IMR-90 (cell line): ENCODE measurements around the gene TM7SF3. TPM values are rescaled to one million over a fixed set of nuclear protein-coding genes. Genes with fewer than 3 reads are reported as not detected.

ENCODE experiments used
- ATAC-seq: fragments of 200-7000 bp; cut with Tn5 transposase; 2 replicates; pipeline ENCODE4 v1.9.1; 2020; ENCODE audit warnings: low read depth, mild to moderate bottlenecking, moderate library complexity
- BruUV-seq: library from RNA; stranded (reverse); fragments of 400-500 nt; replicated peaks from 2 replicates; lab custom pipeline; 2021; lab: Mats Ljungman, UMichigan
- CTCF ChIA-PET: fragments of 300-600 bp; formaldehyde crosslinking; extraction: SDS; loops from one replicate; lab custom pipeline; 2021; ENCODE audit warnings: antibody characterized with exemption; lab: Yijun Ruan, JAX
- POLR2A ChIA-PET: fragments of 300-600 bp; sonication (Branson Sonifier 250); formaldehyde crosslinking; loops from one replicate; lab custom pipeline; 2022; ENCODE audit warnings: antibody characterized with exemption; ENCODE audit not compliant: unreplicated experiment; lab: Charles Lee
- DNase-seq: peaks from one replicate; pipeline ENCODE4 v3.0.0; 2013
- H2AFZ ChIP-seq: replicated peaks from 2 replicates; pipeline ENCODE3; 2013; ENCODE audit warnings: low read length, mild to moderate bottlenecking; ENCODE audit not compliant: poor library complexity
- H2AK5ac ChIP-seq: 2 replicates; pipeline ENCODE4 v1.6.1; 2013; ENCODE audit warnings: low read depth, low read length, inconsistent platforms
- H2AK9ac ChIP-seq: replicated peaks from 2 replicates; pipeline ENCODE3; 2013; ENCODE audit warnings: mild to moderate bottlenecking, low read depth, low read length, moderate library complexity; ENCODE audit not compliant: poor library complexity
- H2BK120ac ChIP-seq: 2 replicates; pipeline ENCODE4 v1.6.1; 2013; ENCODE audit warnings: low read depth, low read length, inconsistent platforms
- H2BK15ac ChIP-seq: 3 replicates; pipeline ENCODE4 v1.6.1; 2013; ENCODE audit warnings: low read depth, low read length, inconsistent platforms
- H2BK20ac ChIP-seq: 2 replicates; pipeline ENCODE4 v1.6.1; 2013; ENCODE audit warnings: low read depth, mild to moderate bottlenecking, inconsistent platforms, low read length, moderate library complexity
- H2BK5ac ChIP-seq: 2 replicates; pipeline ENCODE4 v1.6.1; 2013; ENCODE audit warnings: mild to moderate bottlenecking, low read depth, low read length, inconsistent platforms; ENCODE audit not compliant: poor library complexity, severe bottlenecking
- H3K14ac ChIP-seq: replicated peaks from 2 replicates; pipeline ENCODE4 v1.6.1; 2013; ENCODE audit warnings: low read depth, low read length, inconsistent platforms
- H3K18ac ChIP-seq: 2 replicates; pipeline ENCODE4 v1.6.1; 2013; ENCODE audit warnings: low read depth, low read length, control low read depth
- H3K23ac ChIP-seq: 2 replicates; pipeline ENCODE4 v1.6.1; 2013; ENCODE audit warnings: low read depth, low read length, inconsistent platforms
- H3K27ac ChIP-seq: 2 replicates; pipeline ENCODE4 v1.5.1; 2013; ENCODE audit warnings: mild to moderate bottlenecking, control low read depth, low read length; ENCODE audit not compliant: insufficient read depth
- H3K27me3 ChIP-seq: 2 replicates; pipeline ENCODE4 v1.6.1; 2013; ENCODE audit warnings: low read length; ENCODE audit not compliant: control insufficient read depth, insufficient read depth
- H3K36me3 ChIP-seq: 2 replicates; pipeline ENCODE4 v1.6.1; 2013; ENCODE audit warnings: low read length, mixed read lengths; ENCODE audit not compliant: control insufficient read depth, insufficient read depth
- H3K4ac ChIP-seq: 2 replicates; pipeline ENCODE4 v1.6.1; 2013; ENCODE audit warnings: low read depth, low read length, inconsistent platforms
- H3K4me1 ChIP-seq: 2 replicates; pipeline ENCODE4 v1.6.1; 2013; ENCODE audit warnings: low read length, mixed read lengths; ENCODE audit not compliant: control insufficient read depth, insufficient read depth
- H3K4me2 ChIP-seq: 2 replicates; pipeline ENCODE4 v1.6.1; 2013; ENCODE audit warnings: low read depth, mild to moderate bottlenecking, control low read depth, low read length, moderate library complexity
- H3K4me3 ChIP-seq: 2 replicates; pipeline ENCODE4 v1.5.1; 2013; ENCODE audit warnings: low read depth, mild to moderate bottlenecking, control low read depth, low read length, moderate library complexity; ENCODE audit not compliant: insufficient read depth
- H3K56ac ChIP-seq: 2 replicates; pipeline ENCODE4 v1.6.1; 2013; ENCODE audit warnings: low read length, inconsistent platforms; ENCODE audit not compliant: insufficient read depth; ENCODE audit errors: extremely low read depth
- H3K79me1 ChIP-seq, 2 experiments: 2 replicates each; pipeline ENCODE4 v1.6.1; 2013; ENCODE audit warnings: low read length in 2 of 2, inconsistent platforms in 1 of 2, low read depth in 1 of 2
- H3K9ac ChIP-seq: 2 replicates; pipeline ENCODE4 v1.6.1; 2013; ENCODE audit warnings: low read depth, low read length, control low read depth
- H3K9me1 ChIP-seq: 2 replicates; pipeline ENCODE4 v1.6.1; 2013; ENCODE audit warnings: low read length, inconsistent platforms; ENCODE audit not compliant: insufficient read depth
- H3K9me3 ChIP-seq: 2 replicates; pipeline ENCODE4 v1.6.1; 2013; ENCODE audit warnings: low read length; ENCODE audit not compliant: control insufficient read depth, insufficient read depth
- H4K20me1 ChIP-seq: 2 replicates; pipeline ENCODE4 v1.6.1; 2013; ENCODE audit warnings: low read length, inconsistent platforms; ENCODE audit not compliant: insufficient read depth
- H4K5ac ChIP-seq: 2 replicates; pipeline ENCODE4 v1.6.1; 2013; ENCODE audit warnings: mild to moderate bottlenecking, low read depth, low read length, control low read depth
- H4K8ac ChIP-seq, 2 experiments: 2 replicates each; pipeline ENCODE4 v1.6.1; 2013; ENCODE audit warnings: low read depth in 2 of 2, low read length in 2 of 2, control low read depth in 1 of 2, inconsistent platforms in 1 of 2
- H4K91ac ChIP-seq: 2 replicates; pipeline ENCODE4 v1.6.1; 2013; ENCODE audit warnings: low read depth, low read length, inconsistent platforms; ENCODE audit not compliant: insufficient read depth
- BHLHE40 ChIP-seq: fragments of 150-350 bp; IDR thresholded peaks from 2 replicates; pipeline ENCODE4 v1.6.1; 2016; ENCODE audit warnings: mild to moderate bottlenecking, low read depth, low read length
- CHD1 ChIP-seq: IDR thresholded peaks from 2 replicates; pipeline ENCODE4 v1.6.1; 2012; ENCODE audit warnings: low read depth, low read length, improper control_type of control experiment
- FOS ChIP-seq: fragments of 150-350 bp; IDR thresholded peaks from 2 replicates; pipeline ENCODE4 v1.6.1; 2016; ENCODE audit warnings: low read depth, low read length
- MAFK ChIP-seq: IDR thresholded peaks from 2 replicates; pipeline ENCODE4 v1.6.1; 2012; ENCODE audit warnings: low read depth, low read length, improper control_type of control experiment
- MXI1 ChIP-seq: IDR thresholded peaks from 2 replicates; pipeline ENCODE4 v1.6.1; 2012; ENCODE audit warnings: low read depth, mild to moderate bottlenecking, low read length, moderate library complexity, borderline replicate concordance
- NFE2L2 ChIP-seq: fragments of 150-350 bp; IDR thresholded peaks from 2 replicates; pipeline ENCODE4 v1.6.1; 2016; ENCODE audit warnings: low read depth, mild to moderate bottlenecking, low read length
- POLR2A ChIP-seq: IDR thresholded peaks from 2 replicates; pipeline ENCODE4 v1.6.1; 2012; ENCODE audit warnings: mild to moderate bottlenecking, low read depth, low read length
- RAD21 ChIP-seq: IDR thresholded peaks from 2 replicates; pipeline ENCODE4 v1.6.1; 2012; ENCODE audit warnings: low read length, improper control_type of control experiment
- RCOR1 ChIP-seq: IDR thresholded peaks from 2 replicates; pipeline ENCODE4 v1.6.1; 2012; ENCODE audit warnings: mild to moderate bottlenecking, low read length, improper control_type of control experiment; ENCODE audit not compliant: insufficient replicate concordance
- RFX5 ChIP-seq: IDR thresholded peaks from 2 replicates; pipeline ENCODE4 v1.8.0; 2012; ENCODE audit warnings: low read depth, mild to moderate bottlenecking, low read length, moderate library complexity
- SMC3 ChIP-seq: fragments of 150-350 bp; IDR thresholded peaks from 2 replicates; pipeline ENCODE4 v1.6.1; 2016; ENCODE audit warnings: low read depth, mild to moderate bottlenecking, antibody characterized with exemption, low read length, moderate library complexity
- WGBS, 2 experiments: methylation state at CpG; one replicate each; pipeline versions ENCODE4 v1.1.5 to v1.1.7; 2013; ENCODE audit warnings: missing lambda C conversion rate in 2 of 2; ENCODE audit not compliant: insufficient read length in 1 of 2; ENCODE audit errors: extremely low coverage in 2 of 2; 5-methylcytosine and 5-hydroxymethylcytosine counted together
- dilution Hi-C: fragments of 300-500 bp; cut with HindIII; formaldehyde crosslinking; loops from one replicate; pipeline ENCODE4 v1.14.3; 2018; ENCODE audit warnings: low sequenced_read_pairs; ENCODE audit not compliant: unreplicated experiment
- in situ Hi-C: fragments of 300-500 bp; cut with MboI; formaldehyde crosslinking; loops from 3 replicates; pipeline ENCODE4 v1.14.3; 2019; ENCODE audit warnings: low sequenced_read_pairs, inconsistent platforms, mixed read lengths
- intact Hi-C: fragments of 100-400 bp; cut with micrococcal nuclease; formaldehyde crosslinking; loops from 2 replicates; pipeline ENCODE4 v1.10.0; 2022
- polyA plus RNA-seq, 3 experiments: library from polyadenylated mRNA; depleted of rRNA; stranded (reverse); fragments of >200 nt; gene quantifications; 2 replicates each; pipeline ENCODE4 v1.2.3, GENCODE V29; 2012; ENCODE audit warnings: low replicate concordance in 1 of 3
- total RNA-seq: library from RNA; depleted of rRNA; stranded (reverse); fragments of >200 nt; gene quantifications from 2 replicates; pipeline ENCODE4 v1.2.3, GENCODE V29; 2012
- TF ChIP-seq, protein P1 (sequence below): fragments of 150-350 bp; IDR thresholded peaks from 2 replicates; pipeline ENCODE4 v1.6.1; 2016; ENCODE audit warnings: low read depth, mild to moderate bottlenecking, low read length, moderate library complexity, borderline replicate concordance
- TF ChIP-seq, protein P2 (sequence below): conservative IDR thresholded peaks from 2 replicates; pipeline ENCODE4 v1.5.1; 2012; ENCODE audit warnings: mild to moderate bottlenecking, low read depth, low read length, improper control_type of control experiment

TM7SF3 gene
- total and polyA plus RNA-seq, 2 of the 4 experiments (the other 2 are of a cell fraction) = 35.3 to 46.6 TPM

DNA sequence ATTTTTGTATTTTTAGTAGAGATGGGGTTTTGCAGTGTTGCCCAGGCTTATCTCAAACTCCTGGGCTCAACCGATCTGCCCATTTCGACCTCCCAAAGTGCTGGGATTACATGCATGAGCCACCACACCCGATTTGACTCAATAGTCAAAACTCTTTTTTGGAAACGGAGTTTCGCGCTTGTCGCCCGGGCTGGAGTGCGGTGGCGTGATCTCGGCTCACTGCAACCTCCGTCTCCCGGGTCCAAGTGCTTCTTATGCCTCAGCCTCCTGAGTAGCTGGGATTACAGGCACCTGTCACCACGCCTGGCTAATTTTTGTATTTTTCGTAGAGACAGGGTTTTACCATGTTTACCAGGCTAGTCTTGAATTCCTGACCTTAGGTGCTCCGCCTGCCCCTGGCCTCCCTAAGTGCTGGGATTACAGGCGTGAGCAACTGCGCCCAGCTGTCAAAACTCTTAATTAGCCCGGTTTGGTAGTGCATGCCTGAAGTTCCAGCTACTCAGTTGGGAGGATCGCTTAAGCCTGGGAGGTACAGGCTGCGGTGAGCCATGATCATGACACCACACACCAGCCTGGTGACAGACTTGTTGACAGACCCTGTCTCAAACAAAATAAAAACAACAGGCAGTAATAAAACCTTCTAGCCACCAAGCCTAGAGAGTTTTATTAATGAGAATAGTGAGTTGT, 20.6 kb upstream of the TM7SF3 start:
- H2AK9ac ChIP-seq = no peak overlapping the region
- peaks cover 3% of the 10 kb centered on the region for H3K4me1 ChIP-seq
- dilution Hi-C loops = no loop called here
- no peak overlapping the region for H3K18ac ChIP-seq
- H3K4ac ChIP-seq = no peak overlapping the region
- H4K5ac ChIP-seq = no peak overlapping the region
- no peak overlapping the region for H3K56ac ChIP-seq
- H3K36me3 ChIP-seq = peaks cover 18% of the 10 kb centered on the region
- H2AK5ac ChIP-seq = no peak overlapping the region
- no peak overlapping the region for H2BK15ac ChIP-seq
- no peak overlapping the region for H4K8ac ChIP-seq
- no peak overlapping the region for H2BK20ac ChIP-seq
- DNase-seq = no peak
- H3K79me1 ChIP-seq = no peaks in the 10 kb centered on the region; a peak in 1 of 4 replicates
- no peaks in the 10 kb centered on the region for H4K20me1 ChIP-seq
- H3K9me3 ChIP-seq = no peaks in the 10 kb centered on the region
- 0 out of 2 replicates have a peak, but pooled peaks cover 2% of the 10 kb centered on the region for H3K9me1 ChIP-seq
- BruUV-seq = no TSS peak
- no peak overlapping the region for H3K23ac ChIP-seq
- H3K4me2 ChIP-seq = no peak overlapping the region
- H3K27me3 ChIP-seq = no peaks in the 10 kb centered on the region
- no peak overlapping the region for H2AFZ ChIP-seq
- CTCF ChIA-PET = interaction anchor here (0.6 to 0.7 kb wide), 2 partner anchors 101 to 226 kb away, joined by 3 to 4 read pairs; no protein-coding TSS in a partner anchor
- no peak overlapping the region for H3K27ac ChIP-seq
- in situ Hi-C loops = no loop called here
- intact Hi-C loops = no loop called here
- TF ChIP-seq RAD21 (no peak), POLR2A (no peak), FOS (no peak), RCOR1 (no peak), NFE2L2 (no peak), MXI1 (no peak), RFX5 (no peak), CHD1 (no peak), BHLHE40 (no peak), SMC3 (no peak), MAFK (no peak)
- TF ChIP-seq, protein P1, sequence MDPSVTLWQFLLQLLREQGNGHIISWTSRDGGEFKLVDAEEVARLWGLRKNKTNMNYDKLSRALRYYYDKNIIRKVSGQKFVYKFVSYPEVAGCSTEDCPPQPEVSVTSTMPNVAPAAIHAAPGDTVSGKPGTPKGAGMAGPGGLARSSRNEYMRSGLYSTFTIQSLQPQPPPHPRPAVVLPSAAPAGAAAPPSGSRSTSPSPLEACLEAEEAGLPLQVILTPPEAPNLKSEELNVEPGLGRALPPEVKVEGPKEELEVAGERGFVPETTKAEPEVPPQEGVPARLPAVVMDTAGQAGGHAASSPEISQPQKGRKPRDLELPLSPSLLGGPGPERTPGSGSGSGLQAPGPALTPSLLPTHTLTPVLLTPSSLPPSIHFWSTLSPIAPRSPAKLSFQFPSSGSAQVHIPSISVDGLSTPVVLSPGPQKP = no peak
- TF ChIP-seq, protein P2, sequence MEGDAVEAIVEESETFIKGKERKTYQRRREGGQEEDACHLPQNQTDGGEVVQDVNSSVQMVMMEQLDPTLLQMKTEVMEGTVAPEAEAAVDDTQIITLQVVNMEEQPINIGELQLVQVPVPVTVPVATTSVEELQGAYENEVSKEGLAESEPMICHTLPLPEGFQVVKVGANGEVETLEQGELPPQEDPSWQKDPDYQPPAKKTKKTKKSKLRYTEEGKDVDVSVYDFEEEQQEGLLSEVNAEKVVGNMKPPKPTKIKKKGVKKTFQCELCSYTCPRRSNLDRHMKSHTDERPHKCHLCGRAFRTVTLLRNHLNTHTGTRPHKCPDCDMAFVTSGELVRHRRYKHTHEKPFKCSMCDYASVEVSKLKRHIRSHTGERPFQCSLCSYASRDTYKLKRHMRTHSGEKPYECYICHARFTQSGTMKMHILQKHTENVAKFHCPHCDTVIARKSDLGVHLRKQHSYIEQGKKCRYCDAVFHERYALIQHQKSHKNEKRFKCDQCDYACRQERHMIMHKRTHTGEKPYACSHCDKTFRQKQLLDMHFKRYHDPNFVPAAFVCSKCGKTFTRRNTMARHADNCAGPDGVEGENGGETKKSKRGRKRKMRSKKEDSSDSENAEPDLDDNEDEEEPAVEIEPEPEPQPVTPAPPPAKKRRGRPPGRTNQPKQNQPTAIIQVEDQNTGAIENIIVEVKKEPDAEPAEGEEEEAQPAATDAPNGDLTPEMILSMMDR = no peak
- H2BK120ac ChIP-seq = no peak overlapping the region
- no peak overlapping the region for H2BK5ac ChIP-seq
- H3K4me3 ChIP-seq = no peak overlapping the region
- no peak for ATAC-seq
- H3K9ac ChIP-seq = no peak overlapping the region
- no peak overlapping the region for H4K91ac ChIP-seq
- POLR2A ChIA-PET = no interaction called here
- WGBS, 2 experiments = 98% methylated on average over 15 of the region's 21 CpGs; no CpG with 5 or more reads in 1 of the 2 experiments
- no peak overlapping the region for H3K14ac ChIP-seq
